Uterus (tissue), 4 donors: ENCODE data around the gene TTLL10. TPM values are rescaled to one million over a fixed set of nuclear protein-coding genes. Genes with fewer than 3 reads are reported as not detected.

ENCODE experiments used
- DNase-seq, 2 donors: peaks; one replicate each; pipeline ENCODE4 v3.0.0-alpha.2; 2019 to 2020
- H3K27ac ChIP-seq, 2 donors: fragments of 200-600 bp; sonication (generic); 1 replicate in 1 of 2; 2 replicates in 1 of 2; pipeline ENCODE4 v1.5.1; 2016 to 2018
- H3K27me3 ChIP-seq, 2 donors: fragments of 200-600 bp; sonication (generic); one replicate each; pipeline ENCODE4 v1.5.1; 2018 to 2019; ENCODE audit warnings: control low read depth in 1 of 2
- H3K36me3 ChIP-seq, 2 donors: fragments of 200-600 bp; sonication (generic); one replicate each; pipeline ENCODE4 v1.5.1; 2019; ENCODE audit warnings: control low read depth in 1 of 2
- H3K4me1 ChIP-seq, 2 donors: fragments of 200-600 bp; sonication (generic); one replicate each; pipeline ENCODE4 v1.5.1; 2018 to 2019; ENCODE audit warnings: control low read depth in 1 of 2
- H3K4me3 ChIP-seq, 2 donors: fragments of 200-600 bp; sonication (generic); 1 replicate in 1 of 2; 2 replicates in 1 of 2; pipeline ENCODE4 v1.5.1; 2018 to 2019; ENCODE audit warnings: mild to moderate bottlenecking in 1 of 2
- H3K9me3 ChIP-seq, 2 donors: fragments of 200-600 bp; sonication (generic); one replicate each; pipeline ENCODE4 v1.5.1; 2019; ENCODE audit warnings: control low read depth in 1 of 2
- POLR2A ChIP-seq, 2 donors: fragments of 450-650 bp; IDR thresholded peaks; one replicate each; pipeline ENCODE4 v1.6.1; 2016; ENCODE audit warnings: antibody characterized with exemption in 2 of 2, mild to moderate bottlenecking in 1 of 2, moderate library complexity in 1 of 2
- intact Hi-C: fragments of 100-400 bp; cut with DNase I; formaldehyde crosslinking; loops from one replicate; pipeline ENCODE4 v1.15.1; 2023; ENCODE audit warnings: low total_unique reads
- total RNA-seq, 4 donors: library from RNA; depleted of rRNA in 3 of 4; stranded (reverse); fragments of >200 nt in 3 of 4; gene quantifications; one replicate each; pipeline versions ENCODE4 v1.1.0 to v1.2.4, GENCODE V29; 2014 to 2023
- TF ChIP-seq, protein P1 (sequence below), 4 experiments: fragments of 200-600 bp in 2 of 4; fragments of 450-650 bp in 2 of 4; sonication (generic) in 2 of 4; IDR thresholded peaks; one replicate each; pipeline ENCODE4 v1.5.1; 2016 to 2019; ENCODE audit warnings: antibody characterized with exemption in 4 of 4, mild to moderate bottlenecking in 2 of 4, moderate library complexity in 1 of 4
- donor health status: DM: yes; HTN: yes; CAD: no.

Gene TTLL10
- total RNA-seq, 4 donors from 2014 or later = 0.35 to 0.51 TPM; not detected in 2

- DNase-seq = no peak
- TF ChIP-seq, protein P1, sequence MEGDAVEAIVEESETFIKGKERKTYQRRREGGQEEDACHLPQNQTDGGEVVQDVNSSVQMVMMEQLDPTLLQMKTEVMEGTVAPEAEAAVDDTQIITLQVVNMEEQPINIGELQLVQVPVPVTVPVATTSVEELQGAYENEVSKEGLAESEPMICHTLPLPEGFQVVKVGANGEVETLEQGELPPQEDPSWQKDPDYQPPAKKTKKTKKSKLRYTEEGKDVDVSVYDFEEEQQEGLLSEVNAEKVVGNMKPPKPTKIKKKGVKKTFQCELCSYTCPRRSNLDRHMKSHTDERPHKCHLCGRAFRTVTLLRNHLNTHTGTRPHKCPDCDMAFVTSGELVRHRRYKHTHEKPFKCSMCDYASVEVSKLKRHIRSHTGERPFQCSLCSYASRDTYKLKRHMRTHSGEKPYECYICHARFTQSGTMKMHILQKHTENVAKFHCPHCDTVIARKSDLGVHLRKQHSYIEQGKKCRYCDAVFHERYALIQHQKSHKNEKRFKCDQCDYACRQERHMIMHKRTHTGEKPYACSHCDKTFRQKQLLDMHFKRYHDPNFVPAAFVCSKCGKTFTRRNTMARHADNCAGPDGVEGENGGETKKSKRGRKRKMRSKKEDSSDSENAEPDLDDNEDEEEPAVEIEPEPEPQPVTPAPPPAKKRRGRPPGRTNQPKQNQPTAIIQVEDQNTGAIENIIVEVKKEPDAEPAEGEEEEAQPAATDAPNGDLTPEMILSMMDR (IDR thresholded peaks at IDR 0.05) = no peak
- no peak for TF ChIP-seq POLR2A (IDR thresholded peaks at IDR 0.05)
- no peak overlapping the region for H3K4me3 ChIP-seq
- intact Hi-C loops = no loop called here
- no peaks in the 10 kb centered on the region for H3K27me3 ChIP-seq
- no peaks in the 10 kb centered on the region for H3K4me1 ChIP-seq
- no peaks in the 10 kb centered on the region for H3K9me3 ChIP-seq
- H3K36me3 ChIP-seq = no peaks in the 10 kb centered on the region
- no peak overlapping the region for H3K27ac ChIP-seq
Measured at GRCh38 chr1:1146026-1146425, 27.7 kb upstream of the TTLL10 start.

GRCh38 chr1:1146596-1146995 lies 27.1 kb upstream of the TTLL10 start:
- H3K36me3 ChIP-seq = no peaks in the 10 kb centered on the region
- no peak for TF ChIP-seq POLR2A (IDR thresholded peaks at IDR 0.05)
- TF ChIP-seq, protein P1 (IDR thresholded peaks at IDR 0.05) = no peak
- no peaks in the 10 kb centered on the region for H3K27me3 ChIP-seq
- no peak overlapping the region for H3K4me3 ChIP-seq
- intact Hi-C loops = no loop called here
- no peak overlapping the region for H3K27ac ChIP-seq
- no peak for DNase-seq
- no peaks in the 10 kb centered on the region for H3K4me1 ChIP-seq
- no peaks in the 10 kb centered on the region for H3K9me3 ChIP-seq

GRCh38 chr1:1148061-1148460 lies 25.6 kb upstream of the TTLL10 start:
- H3K4me1 ChIP-seq = no peaks in the 10 kb centered on the region
- H3K4me3 ChIP-seq = no peak overlapping the region
- DNase-seq = no peak
- H3K9me3 ChIP-seq = no peaks in the 10 kb centered on the region
- intact Hi-C loops = no loop called here
- H3K27ac ChIP-seq = no peak overlapping the region
- H3K36me3 ChIP-seq = no peaks in the 10 kb centered on the region
- no peaks in the 10 kb centered on the region for H3K27me3 ChIP-seq
- TF ChIP-seq POLR2A (IDR thresholded peaks at IDR 0.05) = no peak
- TF ChIP-seq, protein P1 (IDR thresholded peaks at IDR 0.05) = no peak

DNA sequence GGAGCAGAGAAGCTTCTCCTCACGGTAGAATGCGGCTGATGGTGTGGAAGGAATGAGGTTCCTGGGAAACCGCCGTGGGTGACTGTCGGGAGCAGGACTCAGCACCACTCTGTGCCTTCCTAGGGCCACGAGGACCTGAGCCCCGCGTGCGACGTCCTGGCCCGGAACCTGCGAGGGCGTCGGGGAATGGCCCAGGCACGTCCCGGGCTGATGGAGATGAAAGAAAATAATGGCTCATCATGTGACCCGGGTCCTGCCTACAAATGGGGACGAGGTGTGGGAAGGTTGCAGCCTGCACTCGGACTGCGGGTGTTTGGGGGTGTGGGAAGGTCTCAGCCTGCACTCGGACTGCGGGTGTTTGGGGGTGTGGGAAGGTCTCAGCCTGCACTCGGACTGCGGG lies 25.1 kb upstream of the TTLL10 start:
- Histone ChIP-seq H3K4me1 (no peaks in the 10 kb centered on the region), H3K9me3 (no peaks in the 10 kb centered on the region), H3K27ac (no peak overlapping the region), H3K27me3 (no peaks in the 10 kb centered on the region), H3K4me3 (no peak overlapping the region), H3K36me3 (no peaks in the 10 kb centered on the region)
- no peak for TF ChIP-seq POLR2A (IDR thresholded peaks at IDR 0.05)
- TF ChIP-seq, protein P1 (IDR thresholded peaks at IDR 0.05) = no peak
- intact Hi-C loops = no loop called here
- no peak for DNase-seq

GRCh38 chr1:1149416-1149815 lies 24.3 kb upstream of the TTLL10 start:
- Histone ChIP-seq H3K36me3 (no peaks in the 10 kb centered on the region), H3K27ac (no peak overlapping the region), H3K4me1 (no peaks in the 10 kb centered on the region), H3K9me3 (no peaks in the 10 kb centered on the region), H3K27me3 (no peaks in the 10 kb centered on the region), H3K4me3 (no peak overlapping the region)
- no peak for TF ChIP-seq POLR2A (IDR thresholded peaks at IDR 0.05)
- TF ChIP-seq, protein P1 (IDR thresholded peaks at IDR 0.05) = no peak
- DNase-seq = no peak
- intact Hi-C loops = no loop called here
